ENCODE data around the gene ADCYAP1R1. TPM values are rescaled to one million over a fixed set of nuclear protein-coding genes. Genes with fewer than 3 reads are reported as not detected.

ADCYAP1R1 gene
- total and polyA plus RNA-seq, 7 donors = 0.60 to 35.7 (median 18.2) TPM; not detected in 1

DNA sequence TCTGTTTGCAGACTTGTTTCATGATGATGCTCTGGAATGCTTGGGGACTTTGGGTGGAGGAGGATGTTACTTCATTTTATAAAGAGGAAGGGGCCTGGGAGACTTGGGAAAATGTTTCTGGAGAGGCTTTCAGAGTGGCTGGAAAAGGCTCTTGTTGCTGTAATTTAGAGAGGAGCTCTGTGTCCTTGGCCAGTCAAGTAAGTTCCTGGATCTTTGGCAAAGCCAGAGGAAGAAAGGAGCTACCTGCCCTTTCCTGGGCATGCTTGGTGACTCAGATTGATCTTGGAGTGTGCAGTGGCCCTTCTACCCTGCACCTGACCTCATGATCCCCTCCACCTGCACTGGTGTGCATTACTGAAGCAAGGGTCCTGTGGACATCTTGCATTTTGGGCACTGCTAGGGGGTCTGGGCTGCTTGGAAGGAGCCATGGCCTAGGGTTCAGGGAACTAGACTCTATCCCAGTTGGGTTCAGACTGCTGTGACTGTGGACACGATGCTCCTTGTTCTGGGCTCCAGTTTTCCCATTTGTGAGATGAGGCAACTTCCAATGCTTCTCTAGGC is 56.1 kb downstream of the ADCYAP1R1 start:
- intact Hi-C loops (cut with DNase I) = no loop called here
- Histone ChIP-seq H3K9me3 (no peaks in the 10 kb centered on the region), H3K4me3 (no peak overlapping the region), H3K27me3 (no peaks in the 10 kb centered on the region), H3K27ac (no peak overlapping the region), H3K36me3 (no peaks in the 10 kb centered on the region), H3K4me1 (no peaks in the 10 kb centered on the region)
- no peak for DNase-seq
- 73% methylated on average over 1 of the region's 1 CpG for WGBS, 2 donors
- no peak for TF ChIP-seq POLR2A (IDR thresholded peaks at IDR 0.05)
- no peak for TF ChIP-seq EP300 (IDR thresholded peaks at IDR 0.05)
- TF ChIP-seq, protein P1, sequence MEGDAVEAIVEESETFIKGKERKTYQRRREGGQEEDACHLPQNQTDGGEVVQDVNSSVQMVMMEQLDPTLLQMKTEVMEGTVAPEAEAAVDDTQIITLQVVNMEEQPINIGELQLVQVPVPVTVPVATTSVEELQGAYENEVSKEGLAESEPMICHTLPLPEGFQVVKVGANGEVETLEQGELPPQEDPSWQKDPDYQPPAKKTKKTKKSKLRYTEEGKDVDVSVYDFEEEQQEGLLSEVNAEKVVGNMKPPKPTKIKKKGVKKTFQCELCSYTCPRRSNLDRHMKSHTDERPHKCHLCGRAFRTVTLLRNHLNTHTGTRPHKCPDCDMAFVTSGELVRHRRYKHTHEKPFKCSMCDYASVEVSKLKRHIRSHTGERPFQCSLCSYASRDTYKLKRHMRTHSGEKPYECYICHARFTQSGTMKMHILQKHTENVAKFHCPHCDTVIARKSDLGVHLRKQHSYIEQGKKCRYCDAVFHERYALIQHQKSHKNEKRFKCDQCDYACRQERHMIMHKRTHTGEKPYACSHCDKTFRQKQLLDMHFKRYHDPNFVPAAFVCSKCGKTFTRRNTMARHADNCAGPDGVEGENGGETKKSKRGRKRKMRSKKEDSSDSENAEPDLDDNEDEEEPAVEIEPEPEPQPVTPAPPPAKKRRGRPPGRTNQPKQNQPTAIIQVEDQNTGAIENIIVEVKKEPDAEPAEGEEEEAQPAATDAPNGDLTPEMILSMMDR (IDR thresholded peaks at IDR 0.05) = no peak
- TF ChIP-seq POLR2AphosphoS5 (IDR thresholded peaks at IDR 0.05) = no peak

DNA sequence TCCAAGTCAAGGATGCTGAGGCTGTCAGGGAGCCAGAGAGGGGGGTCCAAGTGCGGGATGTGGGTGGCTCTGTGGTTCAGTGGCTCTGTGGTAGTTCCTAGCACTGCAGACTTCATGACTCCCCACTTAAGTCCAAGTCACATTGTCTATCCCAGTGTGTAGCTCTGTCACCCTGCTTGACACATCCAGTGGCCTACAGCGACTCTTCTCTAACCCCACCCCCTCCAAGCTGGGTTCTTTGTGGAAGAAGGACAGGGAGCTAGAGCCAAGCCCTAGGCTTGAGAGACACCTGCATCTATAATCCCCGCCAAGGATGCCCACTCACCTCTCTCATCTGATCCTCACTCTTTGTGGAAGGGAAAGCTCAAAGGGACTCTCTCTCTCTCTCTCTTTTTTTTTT is 57.6 kb downstream of the ADCYAP1R1 start:
- TF ChIP-seq POLR2A (IDR thresholded peaks at IDR 0.05) (no peak), EP300 (IDR thresholded peaks at IDR 0.05) (no peak), POLR2AphosphoS5 (IDR thresholded peaks at IDR 0.05) (no peak)
- TF ChIP-seq, protein P1 (IDR thresholded peaks at IDR 0.05) = no peak
- no peak overlapping the region for H3K27ac ChIP-seq
- H3K36me3 ChIP-seq = no peaks in the 10 kb centered on the region
- no peak overlapping the region for H3K4me3 ChIP-seq
- no peaks in the 10 kb centered on the region for H3K27me3 ChIP-seq
- intact Hi-C loops (cut with DNase I) = no loop called here
- no peaks in the 10 kb centered on the region for H3K9me3 ChIP-seq
- no peaks in the 10 kb centered on the region for H3K4me1 ChIP-seq
- WGBS, 2 donors = 85 to 95% methylated on average over 3 of the region's 3 CpGs
- no peak for DNase-seq

DNA sequence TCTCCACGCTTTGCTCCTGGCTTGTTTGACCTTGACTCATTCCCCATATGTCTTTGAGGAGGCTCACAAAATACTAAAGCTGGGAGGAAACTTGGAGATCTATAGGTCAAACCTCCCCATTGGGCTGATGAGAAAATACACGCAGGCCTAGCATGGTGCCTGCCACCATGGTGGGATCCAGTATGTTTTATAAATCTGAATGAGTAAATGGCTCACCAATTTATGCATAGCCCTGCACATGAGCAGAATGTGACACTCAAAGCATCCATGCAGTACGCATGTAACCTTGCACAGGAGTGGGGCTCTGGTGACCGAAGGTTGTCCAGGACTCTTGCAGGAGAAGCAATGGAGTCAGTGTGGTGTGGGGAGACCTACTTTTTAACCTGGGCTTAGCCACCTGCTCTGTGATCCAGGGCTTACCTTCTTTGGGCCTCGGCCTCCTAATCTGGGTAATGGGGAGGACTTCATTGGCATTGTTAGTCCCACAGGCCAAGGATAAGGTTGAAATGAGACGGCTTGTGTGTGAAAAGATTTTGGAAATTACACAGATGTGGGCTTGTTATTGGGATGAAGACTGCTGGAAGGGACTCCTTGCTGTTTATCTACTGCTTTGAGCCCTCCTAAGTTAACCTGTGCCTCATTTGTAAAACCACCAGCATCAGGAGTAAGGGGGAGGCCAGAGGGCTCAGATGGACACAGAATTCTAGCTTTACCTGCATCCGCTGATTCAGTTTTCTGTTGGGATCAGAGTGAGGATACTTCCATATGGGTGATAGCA is 58.4 kb downstream of the ADCYAP1R1 start:
- H3K36me3 ChIP-seq = no peaks in the 10 kb centered on the region
- no peaks in the 10 kb centered on the region for H3K9me3 ChIP-seq
- H3K4me1 ChIP-seq = no peaks in the 10 kb centered on the region
- H3K27ac ChIP-seq = no peak overlapping the region
- intact Hi-C loops (cut with DNase I) = no loop called here
- H3K27me3 ChIP-seq = no peaks in the 10 kb centered on the region
- no peak overlapping the region for H3K4me3 ChIP-seq
- WGBS, 2 donors = 88 to 90% methylated on average over 7 of the region's 7 CpGs
- no peak for DNase-seq
- TF ChIP-seq, protein P1 (IDR thresholded peaks at IDR 0.05) = no peak
- TF ChIP-seq POLR2AphosphoS5 (IDR thresholded peaks at IDR 0.05) (no peak), POLR2A (IDR thresholded peaks at IDR 0.05) (no peak), EP300 (IDR thresholded peaks at IDR 0.05) (no peak)

DNA sequence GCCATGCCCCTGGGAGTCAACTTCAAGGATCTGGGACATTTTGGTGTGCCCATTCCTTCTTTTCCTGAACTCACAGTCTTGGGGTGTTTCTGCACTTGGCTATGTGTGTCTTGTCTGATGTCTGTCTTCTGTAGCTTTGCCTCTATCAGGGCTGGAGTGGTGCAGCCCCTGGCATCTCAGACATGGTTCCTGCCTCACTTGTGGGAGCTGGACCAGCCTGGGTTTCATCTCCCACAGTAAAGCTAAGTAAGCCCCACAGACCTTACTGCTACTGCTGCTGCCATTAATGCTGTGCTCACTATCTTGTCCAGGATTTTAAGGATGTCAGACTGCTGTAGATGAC is 59.0 kb downstream of the ADCYAP1R1 start:
- Histone ChIP-seq H3K36me3 (no peaks in the 10 kb centered on the region), H3K27me3 (no peaks in the 10 kb centered on the region), H3K27ac (no peak overlapping the region), H3K4me3 (no peak overlapping the region), H3K9me3 (no peaks in the 10 kb centered on the region), H3K4me1 (no peaks in the 10 kb centered on the region)
- intact Hi-C loops (cut with DNase I) = no loop called here
- TF ChIP-seq POLR2A (IDR thresholded peaks at IDR 0.05) = no peak
- TF ChIP-seq, protein P1 (IDR thresholded peaks at IDR 0.05) = no peak
- TF ChIP-seq POLR2AphosphoS5 (IDR thresholded peaks at IDR 0.05) = no peak
- no peak for TF ChIP-seq EP300 (IDR thresholded peaks at IDR 0.05)
- no peak for DNase-seq
